PFSK-1 (cell line): ENCODE results near the gene SMIM30.

Source experiments
- FOXP2 ChIP-seq: optimal IDR thresholded peaks from 2 replicates; pipeline ENCODE3; 2011; ENCODE audit warnings: borderline replicate concordance, control low read depth, inconsistent platforms; ENCODE audit not compliant: insufficient read depth; ENCODE audit errors: extremely low read length, extremely low read depth
- POLR2AphosphoS5 ChIP-seq: IDR thresholded peaks from 2 replicates; pipeline ENCODE4 v1.6.1; 2012; ENCODE audit warnings: low read depth, mild to moderate bottlenecking, control low read depth, low read length, moderate library complexity
- SIN3A ChIP-seq: IDR thresholded peaks from 2 replicates; pipeline ENCODE4 v1.6.1; 2012; ENCODE audit warnings: mild to moderate bottlenecking, low read length, moderate library complexity, borderline replicate concordance; ENCODE audit not compliant: insufficient read depth
- TAF1 ChIP-seq: IDR thresholded peaks from 2 replicates; pipeline ENCODE4 v1.6.1; 2012; ENCODE audit warnings: low read length, control low read depth, borderline replicate concordance; ENCODE audit not compliant: insufficient read depth
- TF ChIP-seq, protein P1 (sequence below), 2 experiments: IDR thresholded peaks; 2 replicates each; pipeline versions ENCODE4 v1.6.1 to v1.8.0; 2011 to 2012; ENCODE audit warnings: low read depth in 2 of 2, low read length in 2 of 2, control low read depth in 1 of 2, inconsistent platforms in 1 of 2, mild to moderate bottlenecking in 1 of 2, moderate library complexity in 1 of 2; ENCODE audit not compliant: insufficient read depth in 1 of 2

SMIM30 gene

DNA sequence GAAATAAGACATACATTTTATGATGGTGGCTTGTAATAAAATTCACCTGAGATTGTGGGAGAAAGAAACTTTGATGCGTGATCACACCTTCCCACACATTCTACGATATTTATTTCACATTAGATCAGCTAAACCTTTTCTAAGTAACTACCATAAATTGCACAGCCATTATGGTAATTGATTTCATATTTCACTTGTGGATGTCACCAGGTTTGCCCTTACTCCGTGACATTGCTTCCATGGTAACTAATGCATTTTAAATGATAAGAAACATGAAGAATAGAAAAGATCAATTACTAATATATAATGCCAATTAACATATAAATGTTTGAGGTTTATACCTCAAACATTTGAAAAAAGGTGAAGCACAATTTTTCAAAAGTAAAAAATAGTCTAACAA lies 35.8 kb upstream of the SMIM30 start:
- TF ChIP-seq FOXP2 (no peak), POLR2AphosphoS5 (no peak), SIN3A (no peak), TAF1 (no peak)
- TF ChIP-seq, protein P1, sequence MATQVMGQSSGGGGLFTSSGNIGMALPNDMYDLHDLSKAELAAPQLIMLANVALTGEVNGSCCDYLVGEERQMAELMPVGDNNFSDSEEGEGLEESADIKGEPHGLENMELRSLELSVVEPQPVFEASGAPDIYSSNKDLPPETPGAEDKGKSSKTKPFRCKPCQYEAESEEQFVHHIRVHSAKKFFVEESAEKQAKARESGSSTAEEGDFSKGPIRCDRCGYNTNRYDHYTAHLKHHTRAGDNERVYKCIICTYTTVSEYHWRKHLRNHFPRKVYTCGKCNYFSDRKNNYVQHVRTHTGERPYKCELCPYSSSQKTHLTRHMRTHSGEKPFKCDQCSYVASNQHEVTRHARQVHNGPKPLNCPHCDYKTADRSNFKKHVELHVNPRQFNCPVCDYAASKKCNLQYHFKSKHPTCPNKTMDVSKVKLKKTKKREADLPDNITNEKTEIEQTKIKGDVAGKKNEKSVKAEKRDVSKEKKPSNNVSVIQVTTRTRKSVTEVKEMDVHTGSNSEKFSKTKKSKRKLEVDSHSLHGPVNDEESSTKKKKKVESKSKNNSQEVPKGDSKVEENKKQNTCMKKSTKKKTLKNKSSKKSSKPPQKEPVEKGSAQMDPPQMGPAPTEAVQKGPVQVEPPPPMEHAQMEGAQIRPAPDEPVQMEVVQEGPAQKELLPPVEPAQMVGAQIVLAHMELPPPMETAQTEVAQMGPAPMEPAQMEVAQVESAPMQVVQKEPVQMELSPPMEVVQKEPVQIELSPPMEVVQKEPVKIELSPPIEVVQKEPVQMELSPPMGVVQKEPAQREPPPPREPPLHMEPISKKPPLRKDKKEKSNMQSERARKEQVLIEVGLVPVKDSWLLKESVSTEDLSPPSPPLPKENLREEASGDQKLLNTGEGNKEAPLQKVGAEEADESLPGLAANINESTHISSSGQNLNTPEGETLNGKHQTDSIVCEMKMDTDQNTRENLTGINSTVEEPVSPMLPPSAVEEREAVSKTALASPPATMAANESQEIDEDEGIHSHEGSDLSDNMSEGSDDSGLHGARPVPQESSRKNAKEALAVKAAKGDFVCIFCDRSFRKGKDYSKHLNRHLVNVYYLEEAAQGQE (IDR thresholded peaks at IDR 0.05; ENCODE audit: insufficient read depth in 1 of 2, low read depth in 2 of 2, low read length in 2 of 2): no peak

DNA sequence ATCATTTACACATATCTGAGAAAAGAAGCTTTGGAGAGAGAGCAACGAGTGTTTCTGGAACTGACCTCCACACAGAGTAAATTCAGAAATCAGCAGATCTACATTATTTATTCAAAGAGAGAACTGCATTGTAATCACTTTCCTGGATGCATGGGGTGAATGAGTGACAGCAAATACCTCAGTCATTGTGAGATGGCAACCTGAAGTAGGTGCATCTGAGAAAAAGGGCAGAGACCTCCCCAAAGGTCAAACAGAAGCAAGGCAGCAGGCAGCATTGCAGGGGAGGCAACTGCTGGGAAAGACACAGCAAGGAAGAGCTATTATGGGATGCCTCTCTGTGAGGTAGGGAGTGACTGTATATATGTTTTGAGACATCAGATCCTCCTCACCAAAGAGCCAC lies 26.5 kb upstream of the SMIM30 start:
- TF ChIP-seq POLR2AphosphoS5 (no peak), FOXP2 (no peak), TAF1 (no peak), SIN3A (no peak)
- TF ChIP-seq, protein P1 (IDR thresholded peaks at IDR 0.05; ENCODE audit: insufficient read depth in 1 of 2, low read depth in 2 of 2, low read length in 2 of 2): no peak

DNA sequence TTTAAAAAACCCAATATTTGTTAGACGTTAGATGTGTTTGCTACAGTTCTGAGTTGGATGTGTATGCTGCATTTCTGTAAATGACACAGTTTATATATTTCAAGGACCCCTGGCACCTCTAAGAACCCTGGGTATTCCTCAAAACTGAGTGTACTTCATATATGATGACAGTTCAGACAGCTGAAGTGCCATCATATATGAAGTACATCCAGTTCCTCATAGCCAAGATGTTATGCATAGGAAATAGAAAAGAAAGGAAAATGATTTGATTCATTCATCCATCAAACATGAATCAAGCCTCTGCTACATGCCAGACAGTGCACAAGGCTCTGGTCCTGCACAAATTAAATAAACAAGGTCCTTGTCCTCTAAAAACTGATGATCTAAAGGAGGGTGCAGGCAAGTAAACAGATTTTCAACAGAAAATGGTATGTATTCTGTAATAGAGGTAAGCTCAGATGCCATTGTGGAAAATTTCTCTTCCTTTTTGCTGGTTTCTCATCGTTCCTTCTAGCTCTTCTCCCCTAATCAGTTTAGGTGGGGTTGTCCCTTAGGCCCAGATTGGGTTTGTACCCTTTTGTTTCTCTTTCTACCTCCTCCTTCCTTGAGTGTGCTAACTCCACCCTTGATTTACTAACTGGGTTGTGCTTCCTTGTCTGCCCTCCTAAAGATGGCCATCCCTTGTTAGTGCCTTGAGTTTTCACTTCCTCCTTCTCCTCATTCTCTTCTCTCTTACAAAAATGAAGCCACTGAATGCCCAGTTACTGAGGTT lies 25.3 kb upstream of the SMIM30 start:
- TF ChIP-seq, protein P1 (IDR thresholded peaks at IDR 0.05; ENCODE audit: insufficient read depth in 1 of 2, low read depth in 2 of 2, low read length in 2 of 2): no peak
- no peak for TF ChIP-seq SIN3A
- no peak for TF ChIP-seq FOXP2
- TF ChIP-seq POLR2AphosphoS5: no peak
- TF ChIP-seq TAF1: no peak

DNA sequence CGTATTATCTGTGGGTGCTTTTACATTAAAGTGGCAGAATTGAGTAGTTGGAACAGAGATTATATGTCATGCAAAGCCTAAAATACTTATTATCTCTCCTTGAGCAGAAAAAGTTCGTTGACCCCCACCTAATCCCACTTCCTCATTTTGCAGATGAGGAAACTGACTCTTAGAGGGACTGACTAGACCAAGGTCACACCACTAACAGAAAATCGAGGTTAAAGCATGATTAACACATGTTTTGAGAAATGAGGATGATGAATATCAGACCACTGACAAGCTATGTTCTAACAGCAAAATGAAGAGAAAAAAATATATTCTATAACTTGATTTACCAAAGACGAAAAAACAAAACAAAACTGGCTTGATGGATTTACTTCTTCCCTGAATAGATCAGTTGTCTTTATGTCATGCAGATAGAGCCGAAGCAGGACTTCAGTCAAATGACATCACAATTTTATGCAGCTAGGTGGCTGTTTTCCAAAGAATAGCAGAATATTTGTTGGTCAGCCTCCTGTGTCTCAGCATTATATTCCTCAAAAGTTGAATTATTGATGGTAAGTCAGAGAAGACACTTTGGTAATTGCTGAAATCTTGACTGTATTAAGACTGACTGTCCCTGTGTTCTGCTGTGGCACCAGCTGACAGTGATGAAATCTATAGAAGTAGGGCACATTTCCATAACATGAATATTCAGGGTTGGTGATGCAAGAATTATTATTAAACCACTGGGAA lies 24.2 kb upstream of the SMIM30 start:
- no peak for TF ChIP-seq FOXP2
- no peak for TF ChIP-seq TAF1
- TF ChIP-seq POLR2AphosphoS5: no peak
- no peak for TF ChIP-seq SIN3A
- TF ChIP-seq, protein P1 (IDR thresholded peaks at IDR 0.05; ENCODE audit: insufficient read depth in 1 of 2, low read depth in 2 of 2, low read length in 2 of 2): no peak
